ENCODE results near the gene CFAP97D2.

CFAP97D2 gene

DNA sequence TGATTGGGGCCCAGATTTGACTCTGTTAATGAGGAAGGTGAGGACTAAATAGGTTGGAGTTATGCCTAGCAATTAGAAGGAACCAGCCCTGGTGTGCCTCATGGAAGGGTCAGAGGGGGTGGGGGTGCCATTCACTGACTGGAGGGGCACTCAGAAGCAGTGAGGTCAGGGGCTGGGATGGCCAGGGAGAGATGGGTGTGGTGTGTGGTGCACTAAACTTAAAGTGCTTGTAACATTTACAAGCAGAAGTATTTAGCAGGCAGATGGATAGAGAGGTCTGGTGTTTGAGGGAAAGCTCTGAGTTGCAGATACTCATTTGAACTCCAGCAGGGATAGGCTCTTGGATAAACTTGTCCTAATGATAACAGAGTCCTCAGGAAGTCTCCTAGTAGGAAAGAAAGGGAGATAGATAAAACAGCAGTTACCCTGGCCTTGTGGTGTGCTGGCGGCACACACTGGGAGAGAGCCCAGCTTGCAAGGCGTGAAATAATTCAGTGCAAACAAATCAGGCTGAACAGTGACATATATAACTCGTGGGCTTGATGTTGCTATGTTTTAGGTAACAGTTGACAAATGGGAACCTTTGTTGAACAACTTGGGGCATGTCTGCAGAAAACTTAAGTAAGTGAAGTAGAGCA is 82.4 kb downstream of the CFAP97D2 start:
- TF ChIP-seq, protein P1, sequence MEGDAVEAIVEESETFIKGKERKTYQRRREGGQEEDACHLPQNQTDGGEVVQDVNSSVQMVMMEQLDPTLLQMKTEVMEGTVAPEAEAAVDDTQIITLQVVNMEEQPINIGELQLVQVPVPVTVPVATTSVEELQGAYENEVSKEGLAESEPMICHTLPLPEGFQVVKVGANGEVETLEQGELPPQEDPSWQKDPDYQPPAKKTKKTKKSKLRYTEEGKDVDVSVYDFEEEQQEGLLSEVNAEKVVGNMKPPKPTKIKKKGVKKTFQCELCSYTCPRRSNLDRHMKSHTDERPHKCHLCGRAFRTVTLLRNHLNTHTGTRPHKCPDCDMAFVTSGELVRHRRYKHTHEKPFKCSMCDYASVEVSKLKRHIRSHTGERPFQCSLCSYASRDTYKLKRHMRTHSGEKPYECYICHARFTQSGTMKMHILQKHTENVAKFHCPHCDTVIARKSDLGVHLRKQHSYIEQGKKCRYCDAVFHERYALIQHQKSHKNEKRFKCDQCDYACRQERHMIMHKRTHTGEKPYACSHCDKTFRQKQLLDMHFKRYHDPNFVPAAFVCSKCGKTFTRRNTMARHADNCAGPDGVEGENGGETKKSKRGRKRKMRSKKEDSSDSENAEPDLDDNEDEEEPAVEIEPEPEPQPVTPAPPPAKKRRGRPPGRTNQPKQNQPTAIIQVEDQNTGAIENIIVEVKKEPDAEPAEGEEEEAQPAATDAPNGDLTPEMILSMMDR (IDR thresholded peaks at IDR 0.05) = no peak

DNA sequence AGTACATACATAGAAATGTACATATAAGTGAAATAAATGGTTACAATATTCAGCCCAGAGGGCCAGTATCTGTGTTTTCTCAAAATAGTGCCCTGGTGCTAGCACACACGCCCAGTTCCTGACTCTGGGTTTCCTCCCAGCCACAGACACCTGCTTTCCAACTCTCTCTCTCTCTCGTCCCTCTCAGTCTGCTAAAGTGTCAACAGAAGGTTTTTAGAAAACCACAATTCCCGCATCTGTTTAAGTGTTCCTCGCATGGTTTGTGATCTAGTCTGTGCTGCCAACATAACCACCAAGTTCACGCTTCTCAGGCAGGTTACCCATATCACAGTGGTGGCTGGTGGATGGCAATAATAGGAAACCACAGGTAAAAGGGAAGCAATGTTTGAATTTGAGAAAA is 84.5 kb downstream of the CFAP97D2 start:
- TF ChIP-seq, protein P1 (IDR thresholded peaks at IDR 0.05) = no peak

- TF ChIP-seq, protein P1 (IDR thresholded peaks at IDR 0.05) = no peak
Observed at GRCh38 chr13:114264886-114265611, 86.0 kb downstream of the CFAP97D2 start.

DNA sequence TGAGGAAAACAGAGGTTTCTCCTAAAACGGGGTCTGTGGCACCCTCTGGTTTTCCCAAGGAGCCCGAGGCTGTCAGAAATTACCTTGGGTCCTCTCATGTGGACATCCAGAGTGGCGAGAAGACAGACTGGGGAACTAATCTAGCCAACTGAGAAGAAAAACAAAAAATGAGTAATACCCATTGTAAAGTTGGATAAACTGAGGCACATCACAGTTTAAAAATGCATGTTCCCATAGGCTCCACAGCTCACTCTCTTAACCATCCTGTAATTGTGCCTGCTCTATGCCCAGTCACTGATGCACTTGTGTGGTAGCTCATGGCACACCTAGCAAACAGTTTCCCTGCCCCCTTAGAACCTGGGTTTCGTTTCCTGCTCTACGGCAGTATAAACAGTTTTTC is 87.2 kb downstream of the CFAP97D2 start:
- TF ChIP-seq, protein P1 (IDR thresholded peaks at IDR 0.05) = no peak

- TF ChIP-seq, protein P1 (IDR thresholded peaks at IDR 0.05) = no peak
Observed at GRCh38 chr13:114268344-114269280, 89.6 kb downstream of the CFAP97D2 start.

DNA sequence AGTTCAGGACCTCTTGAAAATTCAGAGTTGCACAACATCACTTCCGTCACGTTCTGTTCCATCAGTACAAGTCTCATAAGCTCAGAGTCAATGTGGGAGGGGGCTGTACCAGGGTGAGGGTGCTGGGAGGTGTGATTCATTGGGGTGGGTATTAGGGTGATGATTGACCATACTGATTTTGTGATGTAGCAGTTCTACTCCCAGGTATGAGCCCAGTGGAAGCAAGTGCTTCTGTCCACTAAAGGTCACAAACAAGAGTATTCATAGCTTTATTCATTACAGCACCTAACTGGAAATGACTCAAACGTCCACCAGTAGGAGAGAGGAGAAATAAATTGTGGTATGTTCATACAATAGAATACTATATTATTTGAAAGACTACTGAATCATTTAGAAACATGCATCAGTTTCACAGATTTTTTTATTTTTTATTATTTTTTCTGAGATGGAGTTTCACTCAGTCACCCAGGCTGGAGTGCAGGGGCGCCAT is 90.3 kb downstream of the CFAP97D2 start:
- TF ChIP-seq, protein P1 (IDR thresholded peaks at IDR 0.05) = no peak
